CD14-positive monocyte (primary cell): ENCODE measurements around the gene RANBP17. TPM values are rescaled to one million over a fixed set of nuclear protein-coding genes. Genes with fewer than 3 reads are reported as not detected.

Source experiments
- DNase-seq, 3 donors: peaks; one replicate each; pipeline ENCODE4 v3.0.0-alpha.2; 2011 to 2022
- H2AFZ ChIP-seq: 2 replicates; pipeline ENCODE4 v1.6.0; 2012; ENCODE audit warnings: mild to moderate bottlenecking, low read depth, low read length, inconsistent platforms; ENCODE audit not compliant: insufficient read depth, poor library complexity, severe bottlenecking
- H3K27ac ChIP-seq, 2 donors: 1 replicate in 1 of 2; 2 replicates in 1 of 2; pipeline ENCODE4 v1.5.1; 2012 to 2013; ENCODE audit warnings: low read length in 2 of 2, control low read depth in 1 of 2, inconsistent platforms in 1 of 2, low read depth in 1 of 2, mild to moderate bottlenecking in 1 of 2
- H3K27me3 ChIP-seq, 2 donors: one replicate each; pipeline versions ENCODE4 v1.6.0 to v1.6.1; 2011 to 2013; ENCODE audit warnings: low read length in 2 of 2; ENCODE audit not compliant: control insufficient read depth in 2 of 2, insufficient read depth in 2 of 2
- H3K36me3 ChIP-seq, 2 donors: replicated peaks in 1 of 2; 1 replicate in 1 of 2; 2 replicates in 1 of 2; pipeline versions ENCODE4 v1.5.1 to v1.6.1; 2012 to 2013; ENCODE audit warnings: low read length in 2 of 2, control low read depth in 1 of 2, inconsistent platforms in 1 of 2, mild to moderate bottlenecking in 1 of 2; ENCODE audit not compliant: insufficient read depth in 2 of 2, control insufficient read depth in 1 of 2
- H3K4me1 ChIP-seq, 2 donors: 1 replicate in 1 of 2; 2 replicates in 1 of 2; pipeline versions ENCODE4 v1.5.1 to v1.6.1; 2012 to 2013; ENCODE audit warnings: low read length in 2 of 2, control low read depth in 1 of 2, inconsistent platforms in 1 of 2, mild to moderate bottlenecking in 1 of 2, moderate library complexity in 1 of 2; ENCODE audit not compliant: insufficient read depth in 2 of 2, control insufficient read depth in 1 of 2
- H3K4me2 ChIP-seq: replicated peaks from 2 replicates; pipeline ENCODE3; 2012; ENCODE audit warnings: low read length, moderate library complexity, mild to moderate bottlenecking; ENCODE audit not compliant: poor library complexity, severe bottlenecking; ENCODE audit errors: extremely low read depth
- H3K4me3 ChIP-seq, 3 experiments: fragments of 200-600 bp in 1 of 3; sonication (generic) in 1 of 3; replicated peaks in 1 of 3; 1 replicate in 2 of 3; 2 replicates in 1 of 3; pipeline ENCODE4 v1.5.1; 2011 to 2013; ENCODE audit warnings: low read length in 3 of 3, mild to moderate bottlenecking in 3 of 3, control low read depth in 2 of 3, low read depth in 2 of 3, inconsistent platforms in 1 of 3, moderate library complexity in 1 of 3
- H3K79me2 ChIP-seq: 2 replicates; pipeline ENCODE4 v1.6.0; 2012; ENCODE audit warnings: mild to moderate bottlenecking, control low read depth, inconsistent platforms, low read length, moderate library complexity; ENCODE audit not compliant: insufficient read depth
- H3K9ac ChIP-seq: 2 replicates; pipeline ENCODE4 v1.6.0; 2017; ENCODE audit warnings: low read length, mild to moderate bottlenecking; ENCODE audit not compliant: insufficient read depth, poor library complexity, severe bottlenecking
- H3K9me3 ChIP-seq, 2 donors: replicated peaks in 1 of 2; 1 replicate in 1 of 2; 2 replicates in 1 of 2; pipeline versions ENCODE4 v1.5.1 to v1.6.1; 2012 to 2013; ENCODE audit warnings: low read length in 2 of 2, control low read depth in 1 of 2; ENCODE audit not compliant: control insufficient read depth in 1 of 2, insufficient read depth in 1 of 2
- H4K20me1 ChIP-seq: 2 replicates; pipeline ENCODE4 v1.6.0; 2012; ENCODE audit warnings: mild to moderate bottlenecking, low read length, control low read depth, moderate library complexity; ENCODE audit not compliant: insufficient read depth
- H3K27ac Mint-ChIP-seq, 7 donors: one replicate each; pipeline ENCODE4 v1.8.0; 2020; ENCODE audit warnings: mild to moderate bottlenecking in 7 of 7, mixed read lengths in 7 of 7, moderate library complexity in 6 of 7, inconsistent platforms in 2 of 7
- H3K27me3 Mint-ChIP-seq, 3 donors: one replicate each; pipeline ENCODE4 v1.8.0; 2021 to 2022; ENCODE audit warnings: low read depth in 3 of 3, mild to moderate bottlenecking in 3 of 3, mixed read lengths in 3 of 3, moderate library complexity in 3 of 3, inconsistent platforms in 1 of 3
- H3K36me3 Mint-ChIP-seq, 2 donors: one replicate each; pipeline ENCODE4 v1.8.0; 2020; ENCODE audit warnings: mixed read lengths in 2 of 2, inconsistent platforms in 1 of 2, mild to moderate bottlenecking in 1 of 2
- H3K4me1 Mint-ChIP-seq: one replicate; pipeline ENCODE4 v1.8.0; 2020; ENCODE audit warnings: mild to moderate bottlenecking, mixed read lengths
- H3K4me3 Mint-ChIP-seq, 2 donors: one replicate each; pipeline ENCODE4 v1.8.0; 2020; ENCODE audit warnings: mild to moderate bottlenecking in 2 of 2, mixed read lengths in 2 of 2, moderate library complexity in 1 of 2
- H3K9me3 Mint-ChIP-seq, 7 donors: one replicate each; pipeline ENCODE4 v1.8.0; 2020 to 2022; ENCODE audit warnings: mixed read lengths in 7 of 7, mild to moderate bottlenecking in 6 of 7, moderate library complexity in 6 of 7, inconsistent platforms in 2 of 7
- WGBS: methylation state at CpG from one replicate; pipeline ENCODE4 v1.1.5; 2013; ENCODE audit warnings: missing lambda C conversion rate; ENCODE audit not compliant: insufficient coverage; 5-methylcytosine and 5-hydroxymethylcytosine counted together
- intact Hi-C, 2 donors: fragments of 100-400 bp; cut with micrococcal nuclease; formaldehyde crosslinking; loops; one replicate each; pipeline versions ENCODE4 v1.15.0 to v1.15.1; 2023
- polyA plus RNA-seq, 3 donors: library from polyadenylated mRNA; depleted of rRNA in 1 of 3; unstranded in 2 of 3; stranded (reverse) in 1 of 3; fragments of 300-500 nt in 2 of 3; fragments of >200 nt in 1 of 3; fragmentation: Illumina TruSeq in 2 of 3; gene quantifications; 1 replicate in 2 of 3; 2 replicates in 1 of 3; pipeline ENCODE4 v1.2.3, GENCODE V29; 2012 to 2021
- TF ChIP-seq, protein P1 (sequence below): fragments of 200-600 bp; IDR thresholded peaks from one replicate; pipeline ENCODE4 v1.8.0; 2022; ENCODE audit warnings: antibody characterized with exemption, mild to moderate bottlenecking

The RANBP17 gene
- polyA plus RNA-seq, 3 donors: 0.07 to 0.13 TPM; not detected in 1

DNA sequence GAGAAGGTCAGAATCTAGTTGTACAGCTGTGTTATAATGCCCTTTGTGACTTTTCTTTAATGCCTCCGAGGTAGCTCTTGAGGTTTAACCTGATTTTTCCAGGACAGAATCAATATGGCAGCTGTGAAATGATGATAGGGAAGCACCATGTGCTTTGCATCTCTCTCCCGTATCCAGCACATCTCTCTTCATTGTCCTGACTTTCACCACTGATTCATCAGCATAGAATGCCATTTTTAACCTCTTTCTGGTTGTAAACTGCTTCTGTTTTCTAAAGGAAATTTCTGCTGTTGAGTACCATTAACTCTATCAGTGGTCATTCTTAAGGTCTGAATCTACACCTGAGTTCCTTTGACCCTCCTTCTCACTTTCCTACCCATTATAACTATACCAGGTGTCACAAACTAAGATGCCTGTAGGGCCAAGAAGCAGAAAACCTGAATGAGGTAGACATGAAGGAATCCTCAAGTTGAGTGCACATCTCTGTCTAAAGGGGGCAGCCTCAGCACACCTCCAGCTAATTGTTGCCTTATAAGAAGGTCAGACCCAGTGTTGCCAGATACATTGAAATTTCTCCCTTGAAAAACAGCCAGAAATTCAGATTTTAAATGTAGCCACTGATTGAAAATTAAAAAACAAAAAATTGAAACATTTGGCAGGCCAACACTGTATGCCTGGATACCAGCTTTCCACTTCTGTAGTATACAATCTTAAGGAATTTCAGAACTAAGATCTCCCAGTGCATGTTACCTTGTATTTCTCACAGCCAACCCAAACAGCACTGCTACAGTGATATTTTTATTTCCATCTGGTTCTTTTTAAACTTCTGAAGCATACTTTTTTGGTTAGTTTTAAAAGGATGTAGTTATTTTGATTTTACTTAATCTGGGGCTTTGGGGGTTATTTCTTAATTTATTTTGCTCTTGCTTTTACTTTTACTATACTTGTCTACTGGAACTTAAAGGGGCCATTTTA, 411.5 kb downstream of the RANBP17 start:
- H3K36me3 Mint-ChIP-seq: no peaks in the 10 kb centered on the region
- Histone ChIP-seq H3K27me3 (no peaks in the 10 kb centered on the region), H3K4me2 (no peak overlapping the region), H2AFZ (no peak overlapping the region), H3K36me3 (no peaks in the 10 kb centered on the region), H3K4me1 (no peaks in the 10 kb centered on the region), H3K79me2 (no peaks in the 10 kb centered on the region), H3K4me3 (no peak overlapping the region), H3K27ac (no peak overlapping the region), H4K20me1 (no peaks in the 10 kb centered on the region), H3K9ac (no peak overlapping the region), H3K9me3 (no peaks in the 10 kb centered on the region)
- no peaks in the 10 kb centered on the region for H3K4me1 Mint-ChIP-seq
- TF ChIP-seq, protein P1, sequence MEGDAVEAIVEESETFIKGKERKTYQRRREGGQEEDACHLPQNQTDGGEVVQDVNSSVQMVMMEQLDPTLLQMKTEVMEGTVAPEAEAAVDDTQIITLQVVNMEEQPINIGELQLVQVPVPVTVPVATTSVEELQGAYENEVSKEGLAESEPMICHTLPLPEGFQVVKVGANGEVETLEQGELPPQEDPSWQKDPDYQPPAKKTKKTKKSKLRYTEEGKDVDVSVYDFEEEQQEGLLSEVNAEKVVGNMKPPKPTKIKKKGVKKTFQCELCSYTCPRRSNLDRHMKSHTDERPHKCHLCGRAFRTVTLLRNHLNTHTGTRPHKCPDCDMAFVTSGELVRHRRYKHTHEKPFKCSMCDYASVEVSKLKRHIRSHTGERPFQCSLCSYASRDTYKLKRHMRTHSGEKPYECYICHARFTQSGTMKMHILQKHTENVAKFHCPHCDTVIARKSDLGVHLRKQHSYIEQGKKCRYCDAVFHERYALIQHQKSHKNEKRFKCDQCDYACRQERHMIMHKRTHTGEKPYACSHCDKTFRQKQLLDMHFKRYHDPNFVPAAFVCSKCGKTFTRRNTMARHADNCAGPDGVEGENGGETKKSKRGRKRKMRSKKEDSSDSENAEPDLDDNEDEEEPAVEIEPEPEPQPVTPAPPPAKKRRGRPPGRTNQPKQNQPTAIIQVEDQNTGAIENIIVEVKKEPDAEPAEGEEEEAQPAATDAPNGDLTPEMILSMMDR: no peak
- H3K27ac Mint-ChIP-seq: no peak overlapping the region
- no peak for DNase-seq
- WGBS: no CpG with 5 or more reads among the region's 2 CpGs
- intact Hi-C loops: no loop called here
- no peaks in the 10 kb centered on the region for H3K27me3 Mint-ChIP-seq
- peaks cover 0 to 2% (median 0%) of the 10 kb centered on the region in 7 donors for H3K9me3 Mint-ChIP-seq
- no peak overlapping the region for H3K4me3 Mint-ChIP-seq

DNA sequence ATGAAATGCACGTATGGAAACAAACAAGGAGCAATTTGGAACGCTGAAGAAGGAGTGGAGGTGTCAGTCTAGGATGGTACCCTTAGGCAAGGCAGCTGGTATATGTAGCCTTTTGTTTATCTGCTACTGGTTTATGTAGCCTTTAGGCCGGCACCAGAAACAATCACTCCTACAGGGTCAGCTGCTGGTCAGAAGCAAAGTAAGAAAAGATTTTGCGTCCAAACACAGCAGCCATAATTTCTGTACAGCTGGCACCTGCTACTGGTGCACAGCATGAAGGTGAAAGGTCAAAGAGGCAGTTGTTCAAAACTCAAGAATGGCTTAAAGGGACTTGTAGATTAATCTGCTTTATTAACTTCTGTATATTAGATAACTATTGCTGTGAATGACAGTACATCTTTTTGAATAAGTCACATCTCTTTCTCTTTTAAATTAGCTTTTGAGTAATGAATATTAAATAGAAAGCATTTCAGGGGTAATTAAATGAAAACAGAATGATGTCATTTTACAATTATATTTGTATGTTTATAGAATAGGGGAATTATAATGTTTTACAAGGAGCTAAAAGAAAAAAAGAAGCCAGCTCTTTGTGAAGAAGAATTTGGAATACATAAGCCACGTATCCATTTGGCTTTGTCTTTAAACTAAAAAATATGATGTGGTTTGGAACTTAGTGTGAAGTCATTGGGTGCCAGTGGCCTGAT, 414.2 kb downstream of the RANBP17 start:
- Histone ChIP-seq H3K4me2 (no peak overlapping the region), H3K9ac (no peak overlapping the region), H3K36me3 (no peaks in the 10 kb centered on the region), H3K27me3 (no peaks in the 10 kb centered on the region), H3K4me1 (no peaks in the 10 kb centered on the region), H4K20me1 (no peaks in the 10 kb centered on the region), H2AFZ (no peak overlapping the region), H3K4me3 (no peak overlapping the region), H3K27ac (no peak overlapping the region), H3K9me3 (no peaks in the 10 kb centered on the region), H3K79me2 (no peaks in the 10 kb centered on the region)
- H3K36me3 Mint-ChIP-seq: no peaks in the 10 kb centered on the region
- peaks cover 0 to 3% (median 1%) of the 10 kb centered on the region in 3 donors for H3K27me3 Mint-ChIP-seq
- 93% methylated on average over 2 of the region's 5 CpGs for WGBS
- H3K9me3 Mint-ChIP-seq: peaks cover 0 to 2% (median 0%) of the 10 kb centered on the region in 7 donors
- DNase-seq: no peak
- TF ChIP-seq, protein P1: no peak
- no peak overlapping the region for H3K27ac Mint-ChIP-seq
- intact Hi-C loops: no loop called here
- H3K4me3 Mint-ChIP-seq: no peak overlapping the region
- no peaks in the 10 kb centered on the region for H3K4me1 Mint-ChIP-seq
